K562 (cell line): ENCODE results near the gene LRRC10B. TPM values are rescaled to one million over a fixed set of nuclear protein-coding genes. Genes with fewer than 3 reads are reported as not detected.

Experiments used
- ATF1 ChIP-seq, 2 experiments: fragments of 450-650 bp in 1 of 2; IDR thresholded peaks; 2 replicates each; pipeline ENCODE4 v1.6.1; 2016; ENCODE audit warnings: missing compliant biosample characterization in 1 of 2, missing genetic modification characterization in 1 of 2
- DMBX1 ChIP-seq: fragments of 250-450 bp; sonication (Bioruptor Pico); IDR thresholded peaks from 2 replicates; pipeline ENCODE4 v1.8.0; 2022; ENCODE audit warnings: inconsistent platforms, mild to moderate bottlenecking, moderate library complexity, borderline replicate concordance
- FOXJ2 ChIP-seq: fragments of 200-800 bp; sonication (Bioruptor generic); IDR thresholded peaks from 2 replicates; pipeline ENCODE4 v1.6.1; 2016; ENCODE audit warnings: missing genetic modification characterization, missing compliant biosample characterization
- FOXP1 ChIP-seq: sonication (generic); formaldehyde crosslinking; IDR thresholded peaks from 2 replicates; pipeline ENCODE4 v1.8.0; 2022; ENCODE audit warnings: mild to moderate bottlenecking, missing genetic modification reagents
- GTF2A2 ChIP-seq: IDR thresholded peaks from 2 replicates; pipeline ENCODE4 v1.6.1; 2016; ENCODE audit warnings: mild to moderate bottlenecking, missing genetic modification characterization, missing compliant biosample characterization
- HDAC8 ChIP-seq: fragments of 450-650 bp; IDR thresholded peaks from 2 replicates; pipeline ENCODE4 v1.6.1; 2016; ENCODE audit warnings: mild to moderate bottlenecking, missing genetic modification characterization, moderate library complexity, missing compliant biosample characterization
- HMG20A ChIP-seq: fragments of 450-650 bp; formaldehyde crosslinking; conservative IDR thresholded peaks from 2 replicates; pipeline ENCODE4 v1.4.0; 2020; ENCODE audit warnings: mild to moderate bottlenecking, mixed read lengths
- NR2C1 ChIP-seq, 2 experiments: fragments of 450-650 bp; IDR thresholded peaks; 2 replicates each; pipeline ENCODE4 v1.6.1; 2017; ENCODE audit warnings: mild to moderate bottlenecking in 2 of 2, antibody characterized with exemption in 1 of 2, inconsistent platforms in 1 of 2, missing compliant biosample characterization in 1 of 2, missing genetic modification characterization in 1 of 2
- PHF8 ChIP-seq: fragments of 200-600 bp; sonication (generic); IDR thresholded peaks from 2 replicates; pipeline ENCODE4 v1.6.1; 2012; ENCODE audit warnings: mixed run types, mild to moderate bottlenecking, inconsistent platforms, low read length, moderate library complexity, borderline replicate concordance
- PML ChIP-seq: IDR thresholded peaks from 2 replicates; pipeline ENCODE4 v1.6.1; 2012; ENCODE audit warnings: low read length, inconsistent platforms
- RBM34 ChIP-seq: fragments of 200-400 bp; formaldehyde crosslinking; IDR thresholded peaks from 2 replicates; pipeline ENCODE4 v1.6.1; 2018; ENCODE audit warnings: low read length, borderline replicate concordance; ENCODE audit not compliant: insufficient read depth
- ZNF134 ChIP-seq: fragments of 250-450 bp; sonication (Bioruptor Pico); conservative IDR thresholded peaks from 2 replicates; pipeline ENCODE4 v1.4.0; 2020
- ZNF282 ChIP-seq: sonication (generic); formaldehyde crosslinking; IDR thresholded peaks from 2 replicates; pipeline ENCODE4 v1.8.1; 2023; ENCODE audit warnings: missing genetic modification reagents
- ZZZ3 ChIP-seq: fragments of 450-650 bp; IDR thresholded peaks from 2 replicates; pipeline ENCODE4 v1.6.1; 2016; ENCODE audit warnings: antibody characterized with exemption, mild to moderate bottlenecking, moderate library complexity
- polyA plus RNA-seq, 8 experiments: library from polyadenylated mRNA; depleted of rRNA in 4 of 8; stranded (reverse) in 5 of 8; unstranded in 3 of 8; fragments of >200 nt; fragmentation: Nextera tagmentation in 2 of 8; fragmentation: Illumina TruSeq in 1 of 8; extraction: Ambion mirVana in 2 of 8; extraction: Trizol in 1 of 8; gene quantifications; 2 replicates each; pipeline versions ENCODE4 v1.2.1 to v1.2.3, GENCODE V29; 2011 to 2014; ENCODE audit warnings: inconsistent platforms in 1 of 8, missing spikeins in 1 of 8
- total RNA-seq, 7 experiments: library from RNA; depleted of rRNA in 6 of 7; stranded (reverse); fragments of >200 nt in 6 of 7; fragmentation: Illumina TruSeq in 2 of 7; extraction: Trizol in 2 of 7; gene quantifications; 2 replicates each; pipeline versions ENCODE4 v1.2.1 to v1.2.3, GENCODE V29; 2011 to 2021; ENCODE audit warnings: low replicate concordance in 1 of 7
- TF ChIP-seq, protein P1 (sequence below), 2 experiments: fragments of 450-650 bp in 1 of 2; sonication (generic) in 1 of 2; formaldehyde crosslinking in 1 of 2; IDR thresholded peaks; 2 replicates each; pipeline versions ENCODE4 v1.7.1 to v1.9.0; 2016 to 2022; ENCODE audit warnings: inconsistent platforms in 1 of 2, mild to moderate bottlenecking in 1 of 2, missing genetic modification reagents in 1 of 2
- TF ChIP-seq, protein P2 (sequence below): fragments of 150-350 bp; IDR thresholded peaks from 2 replicates; pipeline ENCODE4 v1.6.1; 2014; ENCODE audit warnings: low read depth, mild to moderate bottlenecking, low read length, borderline replicate concordance

Gene LRRC10B
- total and polyA plus RNA-seq, 9 of the 15 experiments (the other 6 are each of a cell fraction or from before 2014, with no cell fraction given): 0.11 TPM; not detected in 8

DNA sequence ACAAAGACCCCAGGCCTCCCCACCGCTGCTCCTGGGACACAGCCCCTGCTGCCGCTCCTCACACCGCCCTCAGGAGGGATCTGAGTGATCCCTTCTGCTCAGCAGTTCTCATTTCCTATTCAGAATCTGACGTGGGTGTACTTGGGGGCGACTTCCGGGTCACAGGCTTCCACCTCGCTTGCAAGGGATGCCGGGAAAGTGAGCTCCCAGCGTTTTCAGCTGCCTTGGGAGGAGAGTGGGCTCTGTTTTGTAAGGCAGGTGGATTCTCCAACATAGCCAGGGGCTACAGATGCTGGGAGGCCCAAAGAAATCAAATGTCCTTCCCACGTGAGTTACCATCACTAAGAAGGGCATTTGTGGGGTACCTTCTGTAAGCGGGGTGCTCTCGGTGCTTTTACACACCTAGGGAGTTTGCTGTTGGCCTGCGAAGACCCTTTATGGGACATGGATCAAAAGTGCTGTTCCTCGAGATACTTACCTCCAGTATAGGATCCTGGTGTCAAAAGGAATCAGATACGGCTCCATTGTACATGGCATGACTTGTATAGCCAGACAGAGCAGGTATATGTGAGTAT, 9.7 kb upstream of the LRRC10B start (continued):
- TF ChIP-seq, protein P1, sequence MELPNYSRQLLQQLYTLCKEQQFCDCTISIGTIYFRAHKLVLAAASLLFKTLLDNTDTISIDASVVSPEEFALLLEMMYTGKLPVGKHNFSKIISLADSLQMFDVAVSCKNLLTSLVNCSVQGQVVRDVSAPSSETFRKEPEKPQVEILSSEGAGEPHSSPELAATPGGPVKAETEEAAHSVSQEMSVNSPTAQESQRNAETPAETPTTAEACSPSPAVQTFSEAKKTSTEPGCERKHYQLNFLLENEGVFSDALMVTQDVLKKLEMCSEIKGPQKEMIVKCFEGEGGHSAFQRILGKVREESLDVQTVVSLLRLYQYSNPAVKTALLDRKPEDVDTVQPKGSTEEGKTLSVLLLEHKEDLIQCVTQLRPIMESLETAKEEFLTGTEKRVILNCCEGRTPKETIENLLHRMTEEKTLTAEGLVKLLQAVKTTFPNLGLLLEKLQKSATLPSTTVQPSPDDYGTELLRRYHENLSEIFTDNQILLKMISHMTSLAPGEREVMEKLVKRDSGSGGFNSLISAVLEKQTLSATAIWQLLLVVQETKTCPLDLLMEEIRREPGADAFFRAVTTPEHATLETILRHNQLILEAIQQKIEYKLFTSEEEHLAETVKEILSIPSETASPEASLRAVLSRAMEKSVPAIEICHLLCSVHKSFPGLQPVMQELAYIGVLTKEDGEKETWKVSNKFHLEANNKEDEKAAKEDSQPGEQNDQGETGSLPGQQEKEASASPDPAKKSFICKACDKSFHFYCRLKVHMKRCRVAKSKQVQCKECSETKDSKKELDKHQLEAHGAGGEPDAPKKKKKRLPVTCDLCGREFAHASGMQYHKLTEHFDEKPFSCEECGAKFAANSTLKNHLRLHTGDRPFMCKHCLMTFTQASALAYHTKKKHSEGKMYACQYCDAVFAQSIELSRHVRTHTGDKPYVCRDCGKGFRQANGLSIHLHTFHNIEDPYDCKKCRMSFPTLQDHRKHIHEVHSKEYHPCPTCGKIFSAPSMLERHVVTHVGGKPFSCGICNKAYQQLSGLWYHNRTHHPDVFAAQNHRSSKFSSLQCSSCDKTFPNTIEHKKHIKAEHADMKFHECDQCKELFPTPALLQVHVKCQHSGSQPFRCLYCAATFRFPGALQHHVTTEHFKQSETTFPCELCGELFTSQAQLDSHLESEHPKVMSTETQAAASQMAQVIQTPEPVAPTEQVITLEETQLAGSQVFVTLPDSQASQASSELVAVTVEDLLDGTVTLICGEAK (IDR thresholded peaks at IDR 0.05): peak; percentile 80
- TF ChIP-seq, protein P1 (CRISPR knock-in tag; IDR thresholded peaks at IDR 0.05): no peak
- no peak for TF ChIP-seq HDAC8 (tag)
- TF ChIP-seq FOXP1 (CRISPR knock-in tag): no peak
- TF ChIP-seq GTF2A2 (tag): peak; percentile 96
- no peak for TF ChIP-seq ZNF134 (CRISPR knock-in tag)
- TF ChIP-seq DMBX1 (CRISPR knock-in tag): no peak
- peak; percentile 44; the same call in 1 of the 2 replicates for TF ChIP-seq PHF8
- peak; percentile 94 for TF ChIP-seq NR2C1 (IDR thresholded peaks at IDR 0.05)
- peak; percentile 95 for TF ChIP-seq NR2C1 (tag; IDR thresholded peaks at IDR 0.05)
- no peak for TF ChIP-seq RBM34
- TF ChIP-seq, protein P2, sequence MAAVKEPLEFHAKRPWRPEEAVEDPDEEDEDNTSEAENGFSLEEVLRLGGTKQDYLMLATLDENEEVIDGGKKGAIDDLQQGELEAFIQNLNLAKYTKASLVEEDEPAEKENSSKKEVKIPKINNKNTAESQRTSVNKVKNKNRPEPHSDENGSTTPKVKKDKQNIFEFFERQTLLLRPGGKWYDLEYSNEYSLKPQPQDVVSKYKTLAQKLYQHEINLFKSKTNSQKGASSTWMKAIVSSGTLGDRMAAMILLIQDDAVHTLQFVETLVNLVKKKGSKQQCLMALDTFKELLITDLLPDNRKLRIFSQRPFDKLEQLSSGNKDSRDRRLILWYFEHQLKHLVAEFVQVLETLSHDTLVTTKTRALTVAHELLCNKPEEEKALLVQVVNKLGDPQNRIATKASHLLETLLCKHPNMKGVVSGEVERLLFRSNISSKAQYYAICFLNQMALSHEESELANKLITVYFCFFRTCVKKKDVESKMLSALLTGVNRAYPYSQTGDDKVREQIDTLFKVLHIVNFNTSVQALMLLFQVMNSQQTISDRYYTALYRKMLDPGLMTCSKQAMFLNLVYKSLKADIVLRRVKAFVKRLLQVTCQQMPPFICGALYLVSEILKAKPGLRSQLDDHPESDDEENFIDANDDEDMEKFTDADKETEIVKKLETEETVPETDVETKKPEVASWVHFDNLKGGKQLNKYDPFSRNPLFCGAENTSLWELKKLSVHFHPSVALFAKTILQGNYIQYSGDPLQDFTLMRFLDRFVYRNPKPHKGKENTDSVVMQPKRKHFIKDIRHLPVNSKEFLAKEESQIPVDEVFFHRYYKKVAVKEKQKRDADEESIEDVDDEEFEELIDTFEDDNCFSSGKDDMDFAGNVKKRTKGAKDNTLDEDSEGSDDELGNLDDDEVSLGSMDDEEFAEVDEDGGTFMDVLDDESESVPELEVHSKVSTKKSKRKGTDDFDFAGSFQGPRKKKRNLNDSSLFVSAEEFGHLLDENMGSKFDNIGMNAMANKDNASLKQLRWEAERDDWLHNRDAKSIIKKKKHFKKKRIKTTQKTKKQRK: no peak
- TF ChIP-seq PML: peak; percentile 96
- TF ChIP-seq ZZZ3: no peak
- no peak for TF ChIP-seq FOXJ2 (tag)
- no peak for TF ChIP-seq ATF1 (CRISPR knock-in tag; IDR thresholded peaks at IDR 0.05)
- peak; percentile 25; the same call in 1 of the 2 replicates for TF ChIP-seq ATF1 (tag; IDR thresholded peaks at IDR 0.05)
- TF ChIP-seq HMG20A (CRISPR knock-in tag): no peak
- no peak for TF ChIP-seq ZNF282 (CRISPR knock-in tag)
